NCI-H1417 treated with DMSO at 0.1 percent for 48 hours (cell line): ENCODE data around the gene SLBP.

ENCODE experiments used
- DNase-seq: peaks from one replicate; lab custom pipeline; 2025; lab: John Stamatoyannopoulos, UW

Gene SLBP

GRCh38 chr4:1726146-1726934 is 14.2 kb upstream of the SLBP start:
- DNase-seq = no peak

- DNase-seq = no peak
These were observed 13.4 kb upstream of the SLBP start for GRCh38 chr4:1725521-1725920.

- no peak for DNase-seq
These were observed 11.1 kb upstream of the SLBP start for GRCh38 chr4:1723131-1723801.

DNA sequence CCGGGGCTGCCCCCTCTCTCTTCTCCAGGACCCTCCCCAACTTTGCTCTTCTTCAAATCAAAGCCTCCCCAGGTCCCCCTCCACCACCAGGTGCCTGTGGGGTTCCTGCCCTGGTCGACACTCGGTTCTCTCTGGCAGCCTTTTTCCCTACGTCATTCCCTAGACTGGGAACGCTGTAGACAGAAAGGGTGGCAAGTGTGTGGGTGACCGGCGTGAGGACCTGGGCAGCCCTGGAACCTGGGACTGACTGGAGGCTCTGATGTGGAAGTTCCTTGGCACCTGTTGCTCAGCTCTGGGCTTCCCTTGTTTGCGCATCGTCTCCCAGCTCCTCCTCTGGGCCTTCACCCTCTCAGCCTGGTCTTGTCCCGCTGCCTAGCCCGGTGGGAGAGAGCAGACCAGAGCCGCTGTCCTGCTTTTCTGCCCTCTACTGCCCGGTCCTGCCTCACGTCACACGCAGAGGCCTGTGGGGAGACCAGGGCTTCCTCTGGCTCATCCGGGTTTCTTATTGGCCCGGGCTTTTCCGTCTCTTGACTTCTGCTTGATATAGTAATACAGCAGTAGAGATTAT is 10.5 kb upstream of the SLBP start:
- no peak for DNase-seq

DNA sequence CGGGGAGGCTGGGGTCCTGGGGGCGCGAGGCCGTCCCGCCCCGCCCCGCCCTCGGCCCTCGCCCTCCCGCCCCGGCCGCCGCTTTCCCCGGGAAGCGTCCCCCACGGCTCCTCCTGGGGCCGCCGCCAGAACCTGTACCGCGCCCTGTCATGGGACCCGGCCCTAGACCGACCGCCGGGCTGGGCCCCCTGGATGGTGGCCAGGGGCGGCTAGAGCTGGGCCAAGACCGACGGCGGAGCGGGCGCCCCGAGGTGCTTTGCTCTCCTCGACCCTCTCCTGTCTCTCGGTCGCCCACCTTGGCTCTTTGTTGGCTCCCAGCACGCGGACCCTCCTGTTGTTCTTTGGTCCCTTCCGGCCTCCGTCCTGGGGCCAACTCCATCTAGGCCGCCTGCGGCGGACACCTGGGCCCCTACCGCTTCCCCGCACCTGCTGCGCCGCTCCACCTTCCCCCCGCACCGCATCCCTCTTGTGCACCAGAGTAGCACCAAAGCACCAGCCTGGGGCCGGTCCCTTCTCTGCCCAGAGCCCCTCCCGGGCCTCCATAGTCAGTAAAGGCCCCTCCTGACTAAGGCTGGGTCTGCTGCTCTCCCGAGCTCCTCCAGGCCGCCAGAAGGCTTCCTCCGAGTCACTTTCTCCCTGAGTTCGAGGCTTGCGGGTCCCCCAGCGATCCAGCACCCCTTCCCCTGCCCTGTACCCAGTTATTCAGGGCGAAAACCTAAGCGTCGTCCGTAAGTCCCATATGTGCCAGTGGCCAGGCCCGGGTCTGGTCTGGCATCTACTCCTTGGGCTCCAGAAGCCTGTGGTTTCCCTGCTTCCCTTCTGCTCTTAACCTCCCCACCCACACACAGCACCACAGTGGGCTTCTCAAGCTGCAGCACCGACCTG is 9.8 kb upstream of the SLBP start:
- no peak for DNase-seq

DNA sequence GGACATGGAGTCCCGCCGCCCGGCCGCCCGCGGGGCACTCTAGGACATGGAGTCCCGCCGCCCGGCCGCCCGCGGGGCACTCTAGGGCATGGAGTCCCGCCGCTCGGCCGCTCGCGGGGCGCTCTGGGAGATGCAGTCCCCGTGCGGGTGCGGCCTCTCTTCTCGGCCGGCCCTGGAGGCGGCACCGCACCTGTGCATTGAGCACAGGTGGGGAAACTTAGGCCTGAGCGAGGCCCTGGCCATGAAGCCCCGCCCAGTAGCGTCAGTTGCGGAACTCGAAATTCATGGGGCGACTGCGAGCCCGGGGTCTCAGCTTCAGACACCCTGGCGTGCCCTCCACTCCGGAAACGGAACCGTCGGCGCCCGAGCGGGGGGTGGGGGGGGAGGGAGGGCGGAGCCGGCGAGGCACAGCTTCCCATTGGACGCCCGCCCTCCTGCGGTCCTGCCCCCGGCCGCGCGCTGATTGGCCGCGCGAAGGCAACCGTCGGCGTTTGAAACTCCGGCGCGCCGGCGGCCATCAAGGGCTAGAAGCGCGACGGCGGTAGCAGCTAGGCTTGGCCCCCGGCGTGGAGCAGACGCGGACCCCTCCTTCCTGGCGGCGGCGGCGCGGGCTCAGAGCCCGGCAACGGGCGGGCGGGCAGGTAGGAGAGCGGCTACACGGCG is 9.0 kb upstream of the SLBP start, which contains the start of the genes TACC3 and TMEM129:
TSS of gene TACC3 (plus strand) at position 519 of the 663 bp plus-strand sequence. CDS start 1,901 bp downstream, outside the sequence.
TSS of gene TMEM129 (minus strand) at position 321 of the 663 bp plus-strand sequence. CDS start 486 bp downstream, outside the sequence.
- peak; percentile 76 for DNase-seq

DNA sequence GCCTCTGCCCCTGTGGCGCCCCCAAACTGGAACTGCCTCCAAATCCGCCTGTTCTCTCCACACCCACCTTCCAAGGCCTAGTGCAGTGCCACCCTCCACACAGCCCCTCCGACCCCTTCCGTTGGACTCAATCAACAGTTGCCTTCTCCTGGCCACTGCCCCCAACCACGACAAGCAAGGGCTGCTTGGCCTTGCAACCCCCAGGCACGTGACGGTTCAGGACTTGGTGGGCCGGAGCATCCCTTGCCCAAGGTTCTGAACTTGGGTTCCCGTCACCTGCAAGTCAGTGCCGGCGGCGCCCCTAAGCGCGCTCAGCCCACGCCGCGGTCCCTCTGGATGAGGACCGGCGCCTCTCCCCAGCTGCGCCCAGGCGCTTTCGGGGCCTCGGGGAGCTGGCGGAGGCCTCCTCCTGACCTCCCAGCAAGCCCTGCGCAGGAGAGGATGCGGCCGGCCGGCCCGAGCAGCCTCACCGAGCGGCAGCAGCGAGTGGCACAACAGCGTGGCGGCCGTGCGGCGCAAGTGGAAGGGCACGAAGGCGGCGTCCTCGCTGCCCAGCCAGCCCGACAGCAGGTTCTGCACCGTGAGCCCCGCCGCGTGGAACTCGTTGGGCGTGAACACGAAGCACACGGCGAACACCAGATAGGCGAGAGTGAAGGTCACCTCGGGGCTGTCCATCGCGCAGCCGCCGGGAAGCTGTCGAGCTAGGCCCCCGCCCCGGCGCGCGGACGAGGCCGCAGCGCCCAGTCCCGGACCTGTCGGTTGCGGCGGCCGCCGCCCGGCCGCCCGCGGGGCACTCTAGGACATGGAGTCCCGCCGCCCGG is 8.3 kb upstream of the SLBP start:
- DNase-seq = no peak

GRCh38 chr4:1718095-1718850 is 6.2 kb upstream of the SLBP start:
- no peak for DNase-seq

DNA sequence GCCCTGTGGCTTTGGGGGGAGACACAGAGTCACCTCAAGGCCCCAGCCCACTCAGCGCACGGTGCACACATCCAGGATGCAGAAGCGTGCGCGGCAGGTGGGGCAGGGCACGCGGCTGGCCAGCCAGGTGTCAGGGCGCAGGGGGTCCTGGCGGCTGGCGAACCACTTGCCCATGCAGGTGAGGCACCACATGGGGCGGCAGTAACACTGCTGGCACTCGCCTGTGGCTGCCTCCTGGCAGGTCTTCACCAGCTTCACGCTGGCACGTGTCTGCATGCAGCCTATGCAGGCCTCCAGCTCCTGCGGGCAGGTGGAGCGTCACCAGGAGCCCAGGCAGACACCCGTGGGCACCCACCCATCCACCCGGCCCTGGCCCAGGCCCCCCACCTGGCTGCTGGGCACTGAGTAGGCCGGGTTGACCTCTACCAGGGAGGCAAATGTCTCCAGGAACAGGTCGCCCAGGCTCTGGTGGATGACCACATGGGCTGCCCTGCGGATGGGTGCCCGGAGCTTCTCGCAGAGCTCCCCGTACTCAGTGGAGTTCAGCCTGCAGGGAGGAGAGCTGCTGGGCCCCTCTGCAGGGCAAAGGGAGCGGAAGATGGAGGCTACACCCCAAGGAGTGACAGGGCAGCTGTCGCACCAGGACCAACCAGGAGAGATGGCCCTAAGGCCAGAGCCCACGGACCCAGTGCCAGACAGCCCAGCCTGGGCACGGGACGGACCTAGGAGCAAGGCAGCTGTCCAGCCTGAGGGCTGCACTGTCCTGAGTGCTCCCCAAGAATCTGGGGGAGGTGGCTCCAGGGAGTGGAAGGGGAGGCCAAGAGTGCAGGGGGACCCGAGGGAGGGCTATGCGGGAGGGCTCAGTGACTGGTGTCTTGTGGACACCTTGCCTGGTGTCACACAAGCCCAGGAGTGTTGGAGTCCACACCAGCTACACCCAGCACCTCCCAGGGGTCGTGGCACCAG is 5.3 kb upstream of the SLBP start:
- DNase-seq = peak; percentile 2

GRCh38 chr4:1716065-1716945 is 4.2 kb upstream of the SLBP start:
- DNase-seq = no peak

- DNase-seq = no peak
These were observed 3.1 kb upstream of the SLBP start for GRCh38 chr4:1715002-1715758.

DNA sequence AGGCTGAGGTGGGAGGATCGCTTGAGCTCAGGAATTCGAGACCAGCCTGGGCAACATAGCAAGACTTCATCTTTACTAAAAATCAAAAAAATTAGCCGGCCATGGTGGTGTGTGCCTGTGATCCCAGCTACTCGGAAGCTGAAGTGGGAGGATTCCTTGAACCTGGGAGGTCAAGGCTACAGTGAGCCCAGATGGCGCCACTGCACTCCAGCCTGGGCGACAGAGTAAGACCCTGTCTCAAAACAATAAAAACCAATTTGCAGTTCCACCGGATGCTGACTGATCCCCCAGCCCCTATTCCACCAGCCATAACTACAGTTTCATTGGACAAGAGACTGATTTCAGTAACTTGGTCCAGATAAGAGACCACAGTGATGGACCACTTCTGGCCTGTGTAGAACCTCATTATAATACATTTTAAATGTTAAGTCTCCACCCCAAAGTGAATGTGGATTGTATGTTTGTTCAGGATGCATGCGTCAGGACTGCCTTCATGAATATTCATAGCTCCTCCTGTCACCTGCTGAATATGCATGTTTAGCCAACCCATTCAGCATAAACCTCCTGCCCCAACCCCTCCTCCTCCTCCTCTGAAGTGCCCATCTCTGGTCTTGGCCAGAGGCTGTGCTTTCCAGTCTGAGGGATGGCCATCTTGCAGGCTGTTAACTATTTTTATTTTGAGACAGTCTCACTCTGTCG is 2.3 kb upstream of the SLBP start:
- no peak for DNase-seq

GRCh38 chr4:1713003-1713851 is 1.1 kb upstream of the SLBP start:
- no peak for DNase-seq

DNA sequence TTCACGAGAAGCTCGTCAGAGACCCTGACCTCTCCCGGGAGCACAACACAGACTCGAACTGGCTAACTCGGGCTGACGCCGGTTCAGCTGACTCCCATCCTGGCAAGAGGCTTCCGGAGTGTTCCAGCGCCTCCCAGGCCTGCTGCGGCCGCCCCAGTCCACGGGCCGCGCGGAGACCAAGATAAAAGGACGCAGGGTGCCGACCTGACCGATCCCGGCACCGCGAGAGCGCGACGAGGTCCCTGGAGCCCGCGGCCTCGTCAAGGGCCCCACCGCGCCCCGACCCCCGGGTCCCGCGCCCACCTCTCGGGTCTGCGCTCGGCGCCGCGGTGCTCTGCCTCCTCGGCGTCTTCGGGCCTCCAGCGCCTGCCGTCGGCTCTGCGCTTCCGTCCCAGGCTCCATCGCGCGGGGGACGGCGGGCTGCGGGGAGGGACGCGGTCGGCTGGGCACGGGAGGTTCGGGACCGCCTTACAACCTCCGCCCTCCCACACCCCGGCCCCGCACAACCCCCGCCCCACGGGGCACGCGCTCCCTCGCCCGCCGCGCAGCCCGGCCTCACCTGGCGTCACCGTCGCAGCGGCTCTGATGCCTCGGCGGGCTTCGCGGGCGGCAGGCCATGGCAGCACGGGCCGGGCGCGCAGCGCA is 426 bp downstream of the SLBP start:
- DNase-seq = no peak
